Panc1 (cell line): ENCODE data around the gene HBP1. TPM values are rescaled to one million over a fixed set of nuclear protein-coding genes. Genes with fewer than 3 reads are reported as not detected.

Source experiments
- ATAC-seq: fragments of 200-7000 bp; cut with Tn5 transposase; 2 replicates; pipeline ENCODE4 v1.9.1; 2020; ENCODE audit warnings: mild to moderate bottlenecking, moderate library complexity
- BruUV-seq: library from RNA; stranded (reverse); fragments of 400-500 nt; replicated peaks from 2 replicates; lab custom pipeline; 2021; lab: Mats Ljungman, UMichigan
- CTCF ChIA-PET: fragments of 300-600 bp; sonication (Branson Sonifier 250); formaldehyde crosslinking; loops from one replicate; lab custom pipeline; 2022; ENCODE audit warnings: antibody characterized with exemption; lab: Charles Lee
- POLR2A ChIA-PET: fragments of 300-600 bp; sonication (Branson Sonifier 250); formaldehyde crosslinking; loops from one replicate; lab custom pipeline; 2022; ENCODE audit warnings: antibody characterized with exemption; lab: Charles Lee
- DNase-seq: peaks from one replicate; pipeline ENCODE4 v3.0.0-alpha.2; 2010; ENCODE audit warnings: low read depth, low spot score
- H3K27ac ChIP-seq: 2 replicates; pipeline ENCODE4 v1.5.1; 2011; ENCODE audit warnings: mild to moderate bottlenecking, low read length, inconsistent platforms
- H3K27me3 ChIP-seq: fragments of 200-500 bp; sonication (Bioruptor generic); 2 replicates; pipeline ENCODE4 v1.6.0; 2014; ENCODE audit warnings: low read length, inconsistent platforms; ENCODE audit not compliant: control insufficient read depth, insufficient read depth
- H3K36me3 ChIP-seq: fragments of 200-500 bp; sonication (Bioruptor generic); 2 replicates; pipeline ENCODE4 v1.5.1; 2014; ENCODE audit warnings: inconsistent platforms, mild to moderate bottlenecking, low read length, moderate library complexity; ENCODE audit not compliant: control insufficient read depth, insufficient read depth
- H3K4me1 ChIP-seq: 2 replicates; pipeline ENCODE4 v1.5.1; 2011; ENCODE audit warnings: inconsistent platforms, mild to moderate bottlenecking, low read length, moderate library complexity; ENCODE audit not compliant: control insufficient read depth, insufficient read depth
- H3K4me3 ChIP-seq, 2 experiments: 2 replicates each; pipeline ENCODE4 v1.5.1; 2011 to 2012; ENCODE audit warnings: low read depth in 2 of 2, low read length in 2 of 2, mild to moderate bottlenecking in 2 of 2, inconsistent platforms in 1 of 2, moderate library complexity in 1 of 2
- H3K9me3 ChIP-seq: fragments of 200-500 bp; sonication (Bioruptor generic); 2 replicates; pipeline ENCODE4 v1.5.1; 2014; ENCODE audit warnings: low read depth, mild to moderate bottlenecking, inconsistent platforms, low read length, moderate library complexity; ENCODE audit not compliant: control insufficient read depth, insufficient read depth
- CTCF ChIP-seq: fragments of 450-650 bp; IDR thresholded peaks from 2 replicates; pipeline ENCODE4 v1.5.1; 2017; ENCODE audit warnings: mild to moderate bottlenecking
- POLR2AphosphoS5 ChIP-seq: IDR thresholded peaks from 2 replicates; pipeline ENCODE4 v1.6.1; 2012; ENCODE audit warnings: mild to moderate bottlenecking, low read depth, low read length, moderate library complexity
- REST ChIP-seq, 2 experiments: IDR thresholded peaks; 2 replicates each; pipeline ENCODE4 v1.6.1; 2011 to 2012; ENCODE audit warnings: low read depth in 2 of 2, control low read depth in 1 of 2, low read length in 1 of 2, mild to moderate bottlenecking in 1 of 2, moderate library complexity in 1 of 2; ENCODE audit not compliant: insufficient read depth in 1 of 2
- SIN3A ChIP-seq: IDR thresholded peaks from 2 replicates; pipeline ENCODE4 v1.6.1; 2012; ENCODE audit warnings: low read depth, mild to moderate bottlenecking, low read length, moderate library complexity, borderline replicate concordance; ENCODE audit not compliant: insufficient read depth
- TCF7L2 ChIP-seq: IDR thresholded peaks from 2 replicates; pipeline ENCODE4 v1.6.1; 2011; ENCODE audit warnings: mild to moderate bottlenecking, low read depth, low read length, inconsistent platforms
- in situ Hi-C: cut with HindIII; loops from 2 replicates; pipeline ENCODE4 v1.10.0; 2016; ENCODE audit warnings: low sequenced_read_pairs, low pct_unique_long_range_greater_than_20kb
- intact Hi-C: fragments of 100-400 bp; cut with micrococcal nuclease; formaldehyde crosslinking; loops from one replicate; pipeline ENCODE4 v1.10.0; 2022; ENCODE audit not compliant: unreplicated experiment
- total RNA-seq: library from RNA; stranded (reverse); gene quantifications from one replicate; pipeline ENCODE4 v1.2.1, GENCODE V29; 2021; ENCODE audit not compliant: unreplicated experiment

Gene HBP1
- total RNA-seq, 1 experiment from 2014 or later, result 28.1 TPM

GRCh38 chr7:107194052-107194451 is 25.2 kb downstream of the HBP1 start:
- CTCF ChIA-PET, result no interaction called here
- in situ Hi-C loops, result no loop called here
- TF ChIP-seq POLR2AphosphoS5 (no peak), CTCF (peak; percentile 6; the same call in 1 of the 2 replicates)
- Histone ChIP-seq H3K27ac (no peak overlapping the region), H3K36me3 (peaks cover 16% of the 10 kb centered on the region), H3K4me1 (no peaks in the 10 kb centered on the region), H3K27me3 (no peaks in the 10 kb centered on the region), H3K4me3 (no peak overlapping the region), H3K9me3 (no peaks in the 10 kb centered on the region)
- POLR2A ChIA-PET, result interaction anchor here (0.6 kb wide), 1 partner anchor 263 kb away, joined by 10 read pairs; no protein-coding TSS in a partner anchor
- DNase-seq, result no peak
- no TSS peak for BruUV-seq
- ATAC-seq, result no peak
- intact Hi-C loops, result no loop called here

GRCh38 chr7:107196834-107197610 is 28.2 kb downstream of the HBP1 start:
- BruUV-seq, result no TSS peak
- TF ChIP-seq TCF7L2 (no peak), REST (IDR thresholded peaks at IDR 0.05; ENCODE audit: insufficient read depth in 1 of 2, low read depth in 2 of 2, low read length in 1 of 2) (no peak), SIN3A (no peak), POLR2AphosphoS5 (no peak), CTCF (no peak)
- intact Hi-C loops, result no loop called here
- POLR2A ChIA-PET, result no interaction called here
- CTCF ChIA-PET, result no interaction called here
- no peak overlapping the region for H3K27ac ChIP-seq
- DNase-seq (no peak), ATAC-seq (no peak)
- H3K9me3 ChIP-seq, result no peaks in the 10 kb centered on the region
- H3K4me1 ChIP-seq, result no peaks in the 10 kb centered on the region
- H3K4me3 ChIP-seq, result no peak overlapping the region
- in situ Hi-C loops, result no loop called here
- H3K36me3 ChIP-seq, result peaks cover 10% of the 10 kb centered on the region
- no peaks in the 10 kb centered on the region for H3K27me3 ChIP-seq
